ENCODE data around the gene EWSR1.
A peak's percentile ranks its signal among the peaks of the same experiment; 100 is the strongest.

The EWSR1 gene

GRCh38 chr22:29257751-29258181 lies 10.3 kb upstream of the EWSR1 start:
- H3K9me3 Mint-ChIP-seq, result no peaks in the 10 kb centered on the region
- DNase-seq (no peak), ATAC-seq (no peak)
- no peak overlapping the region for H3K27ac Mint-ChIP-seq
- H3K4me3 Mint-ChIP-seq, result no peak overlapping the region
- H3K36me3 Mint-ChIP-seq (ENCODE audit: low read depth), result no peaks in the 10 kb centered on the region
- peaks cover 2% of the 10 kb centered on the region for H3K27me3 Mint-ChIP-seq
- no peaks in the 10 kb centered on the region for H3K4me1 Mint-ChIP-seq

DNA sequence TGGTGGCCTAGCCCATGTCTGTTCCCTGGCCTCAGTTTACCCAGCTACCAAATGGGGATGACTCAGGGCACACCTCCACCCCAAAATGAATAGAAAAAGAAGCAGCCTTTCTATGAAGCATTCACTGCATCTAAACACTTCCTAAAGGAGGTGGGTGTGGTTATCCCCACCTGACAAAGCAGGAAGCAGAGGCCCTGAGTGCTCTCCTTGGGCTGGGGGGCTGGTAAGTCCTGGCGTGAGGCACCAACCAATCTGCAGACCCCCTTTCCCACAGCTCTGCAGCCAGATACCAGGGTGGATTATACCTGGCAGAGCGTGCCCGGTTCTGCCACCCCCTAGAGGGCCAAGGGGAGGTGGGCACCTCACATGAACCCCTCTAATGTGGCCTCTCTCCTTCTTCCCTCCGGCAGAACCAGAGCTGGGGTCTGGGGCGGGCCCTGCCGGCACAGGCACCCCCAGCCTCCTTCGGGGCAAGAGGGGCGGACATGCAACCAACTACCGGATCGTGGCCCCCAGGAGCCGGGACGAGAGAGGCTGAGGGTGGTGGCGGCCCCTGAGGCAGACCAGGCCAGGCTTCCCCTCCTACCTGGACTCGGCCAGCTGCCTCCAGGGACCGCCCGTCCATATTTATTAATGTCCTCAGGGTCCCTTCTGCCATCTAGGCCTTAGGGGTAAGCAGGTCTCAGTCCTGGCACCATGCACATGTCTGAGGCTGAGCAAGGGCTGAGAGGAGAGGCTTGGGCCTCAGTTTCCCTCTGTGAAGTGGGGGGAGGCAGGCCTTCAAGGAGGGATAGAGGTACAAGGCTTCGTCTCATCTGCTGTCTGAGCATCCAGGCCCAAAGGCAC lies 9.4 kb upstream of the EWSR1 start:
- Mint-ChIP-seq H3K27me3 (peaks cover under 1% of the 10 kb centered on the region), H3K4me3 (no peak overlapping the region), H3K4me1 (no peaks in the 10 kb centered on the region), H3K27ac (no peak overlapping the region), H3K36me3 (ENCODE audit: low read depth) (no peaks in the 10 kb centered on the region), H3K9me3 (no peaks in the 10 kb centered on the region)
- DNase-seq (no peak), ATAC-seq (no peak)

GRCh38 chr22:29259253-29259899 lies 8.7 kb upstream of the EWSR1 start:
- Mint-ChIP-seq H3K4me1 (no peaks in the 10 kb centered on the region), H3K36me3 (ENCODE audit: low read depth) (no peaks in the 10 kb centered on the region), H3K4me3 (no peak overlapping the region), H3K9me3 (no peaks in the 10 kb centered on the region), H3K27ac (no peak overlapping the region), H3K27me3 (no peaks in the 10 kb centered on the region)
- no peak for ATAC-seq
- DNase-seq, result no peak

DNA sequence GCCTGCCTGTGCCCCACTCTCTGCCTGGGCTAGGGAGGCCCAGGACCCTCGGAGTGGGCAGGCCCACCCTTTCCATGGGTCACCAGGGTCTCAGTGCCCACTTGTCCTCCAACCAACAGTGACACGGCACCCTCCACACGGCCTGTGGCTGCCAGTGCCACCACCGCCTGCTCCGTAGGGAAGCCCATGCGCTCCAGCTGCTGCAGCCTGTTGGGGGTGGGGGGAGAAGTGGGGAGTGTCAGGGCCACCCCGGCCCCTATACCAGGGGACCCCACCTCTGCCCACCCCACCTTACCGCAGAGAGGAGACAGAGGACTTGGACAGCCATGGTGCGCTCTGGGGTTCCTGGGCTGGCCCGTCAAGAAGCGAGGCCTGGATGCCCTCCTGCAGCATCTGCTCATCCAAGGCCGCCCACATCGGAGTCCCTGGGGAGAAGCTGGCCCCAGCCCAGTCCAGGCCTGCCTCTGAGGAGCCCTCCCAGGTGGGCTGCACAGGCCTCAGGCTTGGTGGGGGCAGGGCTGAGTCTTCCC lies 8.0 kb upstream of the EWSR1 start:
- no peak for ATAC-seq
- H3K4me1 Mint-ChIP-seq, result no peaks in the 10 kb centered on the region
- no peaks in the 10 kb centered on the region for H3K9me3 Mint-ChIP-seq
- DNase-seq, result no peak
- no peaks in the 10 kb centered on the region for H3K36me3 Mint-ChIP-seq (ENCODE audit: low read depth)
- no peak overlapping the region for H3K4me3 Mint-ChIP-seq
- no peak overlapping the region for H3K27ac Mint-ChIP-seq
- no peaks in the 10 kb centered on the region for H3K27me3 Mint-ChIP-seq

- H3K36me3 Mint-ChIP-seq (ENCODE audit: low read depth), result no peaks in the 10 kb centered on the region
- DNase-seq, result no peak
- H3K27ac Mint-ChIP-seq, result no peak overlapping the region
- H3K9me3 Mint-ChIP-seq, result no peaks in the 10 kb centered on the region
- no peaks in the 10 kb centered on the region for H3K27me3 Mint-ChIP-seq
- ATAC-seq, result no peak
- no peaks in the 10 kb centered on the region for H3K4me1 Mint-ChIP-seq
- no peak overlapping the region for H3K4me3 Mint-ChIP-seq
Measured at GRCh38 chr22:29260601-29261315, 7.3 kb upstream of the EWSR1 start.

- no peaks in the 10 kb centered on the region for H3K9me3 Mint-ChIP-seq
- H3K4me3 Mint-ChIP-seq, result no peak overlapping the region
- peaks cover 17% of the 10 kb centered on the region for H3K36me3 Mint-ChIP-seq (ENCODE audit: low read depth)
- no peak overlapping the region for H3K27ac Mint-ChIP-seq
- peaks cover 3% of the 10 kb centered on the region for H3K27me3 Mint-ChIP-seq
- DNase-seq, result no peak
- ATAC-seq, result no peak
- peaks cover 14% of the 10 kb centered on the region for H3K4me1 Mint-ChIP-seq
Measured at GRCh38 chr22:29263791-29264276, 4.2 kb upstream of the EWSR1 start.

- no peak overlapping the region for H3K4me3 Mint-ChIP-seq
- DNase-seq (no peak), ATAC-seq (no peak)
- H3K27me3 Mint-ChIP-seq, result peaks cover 3% of the 10 kb centered on the region
- H3K4me1 Mint-ChIP-seq, result peaks cover 23% of the 10 kb centered on the region
- no peaks in the 10 kb centered on the region for H3K9me3 Mint-ChIP-seq
- peaks cover 32% of the 10 kb centered on the region for H3K36me3 Mint-ChIP-seq (ENCODE audit: low read depth)
- no peak overlapping the region for H3K27ac Mint-ChIP-seq
Measured at GRCh38 chr22:29265305-29265704, 2.8 kb upstream of the EWSR1 start.

DNA sequence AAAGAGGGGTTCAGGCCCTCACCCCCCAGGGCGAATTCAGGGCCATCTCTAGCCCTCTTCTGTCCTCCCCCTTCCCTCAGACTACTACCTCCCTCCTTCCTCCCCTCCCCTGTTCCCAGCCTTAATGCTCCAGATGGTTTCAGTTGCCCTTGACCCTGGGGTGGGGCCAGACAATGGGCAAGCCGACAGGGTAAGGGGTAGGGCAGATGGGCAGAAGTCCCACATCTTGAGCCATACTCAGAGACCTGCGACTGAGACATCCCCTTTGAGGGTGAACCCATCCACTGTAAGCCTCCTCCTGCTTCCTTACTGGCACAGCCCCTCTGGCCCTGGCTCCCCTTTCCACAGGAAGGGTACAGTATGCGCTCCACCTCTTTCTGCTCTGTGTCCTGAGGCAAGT lies 2.1 kb upstream of the EWSR1 start:
- no peak for DNase-seq
- H3K27me3 Mint-ChIP-seq, result peaks cover 3% of the 10 kb centered on the region
- H3K4me3 Mint-ChIP-seq, result peak overlapping the region; percentile 100
- no peaks in the 10 kb centered on the region for H3K9me3 Mint-ChIP-seq
- H3K4me1 Mint-ChIP-seq, result peaks cover 29% of the 10 kb centered on the region
- H3K27ac Mint-ChIP-seq, result peak overlapping the region; percentile 100
- H3K36me3 Mint-ChIP-seq (ENCODE audit: low read depth), result peaks cover 38% of the 10 kb centered on the region
- no peak for ATAC-seq

GRCh38 chr22:29266564-29267461 lies 1.3 kb upstream of the EWSR1 start:
- H3K27ac Mint-ChIP-seq, result peak overlapping the region; percentile 100
- no peak for ATAC-seq
- H3K27me3 Mint-ChIP-seq, result peaks cover 3% of the 10 kb centered on the region
- H3K4me3 Mint-ChIP-seq, result peak overlapping the region; percentile 100
- no peaks in the 10 kb centered on the region for H3K9me3 Mint-ChIP-seq
- peak; percentile 17 for DNase-seq
- H3K36me3 Mint-ChIP-seq (ENCODE audit: low read depth), result peaks cover 46% of the 10 kb centered on the region
- H3K4me1 Mint-ChIP-seq, result peaks cover 38% of the 10 kb centered on the region

- Mint-ChIP-seq H3K9me3 (no peaks in the 10 kb centered on the region), H3K4me1 (peaks cover 44% of the 10 kb centered on the region), H3K4me3 (peak overlapping the region; percentile 100), H3K27ac (peak overlapping the region; percentile 100), H3K27me3 (peaks cover 3% of the 10 kb centered on the region), H3K36me3 (ENCODE audit: low read depth) (peaks cover 52% of the 10 kb centered on the region)
- DNase-seq (no peak), ATAC-seq (no peak)
Measured at GRCh38 chr22:29267462-29267857, 608 bp upstream of the EWSR1 start.

DNA sequence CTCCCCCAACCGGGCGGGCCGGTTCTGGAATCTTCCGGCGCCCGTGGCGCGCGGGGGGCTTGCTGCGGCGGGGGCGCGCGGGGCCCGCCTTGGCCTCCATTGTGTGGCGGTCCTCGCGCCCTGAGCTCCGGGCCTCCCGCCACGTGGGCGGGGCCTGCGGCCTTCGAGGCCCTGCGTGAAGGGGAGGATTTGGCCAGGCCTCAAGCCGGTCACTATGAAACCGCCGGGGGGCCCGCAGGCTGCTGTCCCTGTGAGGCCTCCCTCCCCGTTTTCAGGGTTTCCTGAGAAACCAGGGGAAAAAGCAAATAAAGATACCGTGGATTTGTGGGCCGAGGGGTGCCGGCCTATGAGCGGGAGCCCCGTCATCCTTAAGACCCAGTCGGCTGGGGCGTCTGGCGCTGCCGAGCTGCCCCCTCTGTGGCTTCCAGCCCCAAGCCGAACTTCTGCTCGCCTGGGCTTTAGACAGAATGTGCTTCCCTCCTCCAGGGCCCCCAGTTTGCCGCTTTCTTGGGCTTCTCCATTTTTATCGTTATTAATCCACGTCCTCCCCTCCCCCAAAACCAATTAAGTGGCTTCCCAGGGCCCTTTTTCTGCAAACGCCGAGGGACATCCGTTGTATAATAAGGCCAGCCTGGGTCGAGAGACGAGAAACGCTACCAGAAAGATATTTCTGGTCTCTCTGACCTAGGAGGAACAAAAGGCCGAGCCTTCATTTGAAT lies 602 bp downstream of the EWSR1 start:
- H3K9me3 Mint-ChIP-seq, result no peaks in the 10 kb centered on the region
- H3K4me1 Mint-ChIP-seq, result peaks cover 56% of the 10 kb centered on the region
- peak; percentile 38 for DNase-seq
- peaks cover 3% of the 10 kb centered on the region for H3K27me3 Mint-ChIP-seq
- peak overlapping the region; percentile 100 for H3K27ac Mint-ChIP-seq
- peak overlapping the region; percentile 100 for H3K4me3 Mint-ChIP-seq
- ATAC-seq, result peak; percentile 16
- H3K36me3 Mint-ChIP-seq (ENCODE audit: low read depth), result peaks cover 64% of the 10 kb centered on the region

DNA sequence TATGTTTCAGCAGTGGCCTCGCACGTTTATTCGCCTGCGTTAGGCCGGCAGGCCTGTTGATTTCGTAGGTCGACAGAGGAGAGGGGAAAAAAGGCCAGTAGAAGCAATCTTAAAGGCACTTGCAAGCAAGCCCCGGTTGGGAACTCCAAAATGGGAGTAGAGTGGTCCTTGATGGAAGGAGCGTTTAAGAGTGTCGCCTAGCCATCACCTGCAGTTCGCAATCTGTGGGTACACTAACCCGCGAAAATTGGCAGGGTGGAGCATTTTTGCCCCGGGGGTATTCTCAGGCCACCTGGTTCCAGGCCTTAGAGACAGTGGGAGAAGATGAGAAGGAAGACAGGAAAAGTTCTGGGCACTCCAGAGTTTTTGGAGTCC lies 1.1 kb downstream of the EWSR1 start:
- peak overlapping the region; percentile 100 for H3K27ac Mint-ChIP-seq
- no peak for ATAC-seq
- peak overlapping the region; percentile 100 for H3K4me3 Mint-ChIP-seq
- H3K4me1 Mint-ChIP-seq, result peaks cover 62% of the 10 kb centered on the region
- H3K9me3 Mint-ChIP-seq, result no peaks in the 10 kb centered on the region
- peaks cover 68% of the 10 kb centered on the region for H3K36me3 Mint-ChIP-seq (ENCODE audit: low read depth)
- H3K27me3 Mint-ChIP-seq, result peaks cover 3% of the 10 kb centered on the region
- DNase-seq, result no peak

DNA sequence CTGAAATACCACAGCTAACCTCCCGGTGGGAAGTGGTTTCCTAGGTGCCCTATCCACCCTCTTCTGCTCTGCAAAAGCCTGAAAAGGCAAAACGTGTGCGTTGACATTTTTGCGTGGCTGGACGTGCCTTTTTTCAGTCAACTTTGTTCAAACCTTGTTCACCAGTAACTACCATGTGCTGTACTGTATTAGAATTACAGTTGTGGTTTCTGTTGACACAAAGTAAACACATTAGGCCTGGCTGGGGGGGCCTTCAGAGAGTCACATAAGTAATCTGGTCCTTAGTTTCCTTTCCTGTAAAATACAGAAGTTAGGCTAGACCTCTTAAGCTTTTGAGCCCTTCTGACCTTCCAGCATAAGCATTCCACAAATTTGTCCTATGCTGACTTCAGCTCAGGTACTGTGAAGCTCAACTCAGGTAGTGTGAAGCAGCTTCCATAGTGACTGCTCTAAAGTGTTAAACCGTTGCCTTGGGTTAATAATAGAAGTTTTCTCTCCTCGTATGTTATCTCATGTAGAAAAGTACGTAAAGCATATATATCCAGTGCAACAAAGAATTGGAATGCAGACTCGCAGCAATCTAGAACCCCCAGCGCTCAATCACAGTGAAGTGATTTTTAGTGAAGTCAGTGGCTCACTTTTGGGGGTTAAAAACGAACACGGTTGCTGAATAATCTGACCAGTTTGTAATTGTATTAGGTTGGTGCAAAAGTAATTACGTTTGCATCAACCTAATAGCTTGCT lies 1.8 kb downstream of the EWSR1 start:
- H3K4me3 Mint-ChIP-seq, result peak overlapping the region; percentile 100
- peaks cover 68% of the 10 kb centered on the region for H3K4me1 Mint-ChIP-seq
- peak overlapping the region; percentile 100 for H3K27ac Mint-ChIP-seq
- DNase-seq, result peak; percentile 13
- peaks cover 3% of the 10 kb centered on the region for H3K27me3 Mint-ChIP-seq
- ATAC-seq, result no peak
- H3K9me3 Mint-ChIP-seq, result no peaks in the 10 kb centered on the region
- H3K36me3 Mint-ChIP-seq (ENCODE audit: low read depth), result peaks cover 75% of the 10 kb centered on the region

Data from activated naive CD8-positive, alpha-beta T cell treated with anti-CD3 and anti-CD28 coated beads, Interleukin-2, amount 50 U/mL, for 24 hours (primary cell).